SIG-M5 (cell line): ENCODE data around the gene RSL24D1.
A peak's percentile ranks its signal among the peaks of the same experiment; 100 is the strongest.

ENCODE experiments used
- DNase-seq: peaks from one replicate; lab custom pipeline; 2025; lab: John Stamatoyannopoulos, UW

RSL24D1 gene

DNA sequence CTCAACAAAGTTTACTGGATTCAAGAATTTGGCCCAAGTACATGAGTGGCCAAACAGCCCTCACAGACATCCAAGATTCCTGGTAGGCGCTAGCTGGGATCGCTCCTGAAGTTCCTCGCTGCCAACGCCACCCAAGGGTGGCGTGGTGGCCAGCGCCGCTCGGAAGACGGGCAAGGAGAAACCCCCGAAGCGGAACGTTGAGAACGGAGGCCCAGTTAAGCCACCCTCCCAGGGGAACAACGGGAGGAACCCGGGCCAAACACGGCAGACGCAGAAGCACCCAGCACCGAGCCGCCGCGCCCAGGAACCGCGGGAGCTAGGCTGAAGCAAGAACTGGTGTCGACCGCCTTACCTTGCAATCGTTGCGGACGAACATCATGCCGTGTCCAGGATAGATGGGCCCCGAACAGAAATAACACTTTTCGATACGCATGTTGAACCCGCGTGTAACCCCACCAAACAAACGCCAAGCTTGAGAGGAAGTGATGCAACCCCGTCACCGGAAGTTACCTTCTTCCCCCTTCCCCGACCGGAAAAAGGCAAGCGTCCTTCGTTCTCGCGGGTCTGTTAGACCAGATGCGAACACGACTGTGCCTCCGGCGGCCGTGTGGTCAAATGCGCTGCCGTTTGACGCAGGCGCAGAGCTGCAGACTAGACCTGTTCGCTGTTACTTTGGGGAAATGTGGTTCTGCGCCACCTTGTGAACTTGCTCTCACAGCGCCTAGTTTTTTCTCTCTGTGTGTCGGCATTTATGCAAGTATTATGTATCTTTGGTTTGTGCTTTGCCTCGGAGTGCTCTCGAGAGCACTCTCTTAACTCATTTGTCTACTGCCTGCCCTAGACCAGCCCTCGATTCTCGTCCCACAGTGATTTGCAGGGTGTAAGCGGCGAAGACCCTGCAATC is at the start of gene RSL24D1:
Gene RSL24D1, minus strand, starts transcription at position 484 of the 904 bp plus-strand sequence. Its CDS starts 51 bp downstream, at position 433.
- peak; percentile 95 for DNase-seq

GRCh38 chr15:55245059-55245458 is 48.3 kb upstream of the RSL24D1 start:
- no peak for DNase-seq

- no peak for DNase-seq
Observed at GRCh38 chr15:55241891-55242290, 45.1 kb upstream of the RSL24D1 start.

DNA sequence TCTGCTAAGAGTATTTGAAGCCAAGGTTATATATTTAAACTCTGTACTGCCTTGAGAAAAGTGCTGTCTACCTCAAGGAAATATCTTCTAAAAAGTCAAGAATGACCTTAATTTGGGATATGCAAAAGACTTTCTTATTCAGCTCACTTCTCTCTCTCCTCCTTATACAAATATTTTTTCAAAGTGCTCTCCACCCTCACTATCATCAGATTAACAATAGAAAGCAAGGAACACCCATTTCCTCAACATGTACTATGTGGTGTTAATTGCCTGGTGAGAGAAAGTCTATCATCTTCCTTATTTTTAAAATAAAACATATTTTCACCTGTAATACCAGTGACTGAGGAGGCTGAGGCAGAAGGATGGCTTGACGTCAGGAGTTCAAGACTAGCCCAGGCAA is 44.4 kb upstream of the RSL24D1 start:
- no peak for DNase-seq

DNA sequence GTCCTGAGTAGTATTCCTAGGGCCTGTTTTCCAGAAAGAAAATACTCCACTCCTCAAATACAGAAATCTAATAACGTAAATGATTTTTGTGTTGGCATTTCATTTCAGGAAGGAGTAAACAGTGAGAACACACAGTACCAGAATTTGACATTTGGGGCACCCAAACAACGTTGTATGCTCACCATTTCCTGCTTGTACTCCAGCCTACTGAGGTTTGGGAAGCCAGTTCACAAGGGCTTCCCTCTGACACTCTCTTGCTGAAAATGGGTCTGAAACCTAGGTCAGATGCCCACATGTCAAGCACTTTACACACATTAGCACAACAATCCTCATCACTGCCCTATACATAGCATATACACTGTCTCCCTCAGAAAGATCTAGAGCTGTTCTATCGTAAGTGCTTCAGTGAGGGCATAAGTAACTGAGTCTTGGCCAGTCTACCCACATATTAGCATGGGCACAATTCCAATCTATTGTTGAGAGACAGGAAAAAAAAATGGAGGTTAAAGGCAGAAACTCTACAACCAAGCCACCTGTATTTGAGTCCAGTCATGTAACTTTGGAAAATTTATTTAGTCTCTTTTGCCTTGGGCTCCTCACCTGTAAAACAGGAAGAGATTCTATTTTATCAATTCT is 43.5 kb upstream of the RSL24D1 start:
- DNase-seq: no peak

DNA sequence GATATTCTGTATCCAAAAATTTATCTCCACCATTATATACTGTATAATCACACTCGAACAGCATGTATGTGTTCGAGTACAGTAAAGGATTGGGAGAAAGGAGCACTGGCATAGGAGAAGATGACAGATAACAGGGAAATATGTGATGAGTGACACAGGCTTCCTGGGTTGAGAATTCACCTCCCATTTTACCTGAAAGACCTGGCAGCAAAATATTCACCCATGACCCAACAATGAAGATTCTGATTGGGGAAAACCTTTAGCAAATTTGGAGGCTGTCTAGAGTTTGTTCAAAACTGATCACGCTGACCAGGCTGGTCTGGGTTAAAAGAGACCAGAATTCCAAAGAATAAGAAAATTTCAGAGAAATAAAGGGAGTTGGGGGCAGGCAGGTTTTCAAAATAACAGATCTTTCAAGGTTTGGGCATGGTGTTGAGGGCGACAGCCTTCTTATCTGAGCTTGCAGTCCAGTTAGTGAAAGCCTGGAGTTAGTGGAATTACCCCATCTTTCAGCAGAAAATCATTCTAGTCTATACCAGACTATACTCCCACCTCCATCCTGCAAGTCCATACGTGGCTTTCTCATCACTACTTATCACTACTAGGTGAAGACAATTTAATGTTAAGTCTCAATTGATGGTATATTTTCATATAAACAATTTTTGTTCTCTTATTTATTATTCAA is 42.8 kb upstream of the RSL24D1 start:
- no peak for DNase-seq

DNA sequence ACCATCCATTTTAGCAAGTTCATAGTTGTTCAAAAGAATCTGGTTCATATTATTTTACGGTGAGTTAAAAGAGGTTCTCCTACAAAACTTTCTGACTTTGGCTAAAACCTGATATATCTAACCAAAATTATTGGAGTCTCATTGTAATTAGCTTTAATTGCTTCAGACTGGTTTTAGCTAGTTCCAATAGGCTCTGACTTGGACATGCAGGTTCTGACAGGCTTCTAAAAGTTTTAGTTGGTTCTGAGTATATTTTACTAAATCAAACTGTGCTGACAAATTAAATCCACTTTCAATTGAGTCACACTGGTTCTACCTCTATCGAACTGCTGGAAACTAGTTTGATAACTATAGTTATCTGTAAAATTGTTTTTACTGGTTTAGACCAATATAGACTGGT is 42.1 kb upstream of the RSL24D1 start:
- no peak for DNase-seq

- no peak for DNase-seq
Observed at GRCh38 chr15:55237219-55238130, 40.7 kb upstream of the RSL24D1 start.

GRCh38 chr15:55235546-55236036 is 38.9 kb upstream of the RSL24D1 start:
- DNase-seq: no peak

DNA sequence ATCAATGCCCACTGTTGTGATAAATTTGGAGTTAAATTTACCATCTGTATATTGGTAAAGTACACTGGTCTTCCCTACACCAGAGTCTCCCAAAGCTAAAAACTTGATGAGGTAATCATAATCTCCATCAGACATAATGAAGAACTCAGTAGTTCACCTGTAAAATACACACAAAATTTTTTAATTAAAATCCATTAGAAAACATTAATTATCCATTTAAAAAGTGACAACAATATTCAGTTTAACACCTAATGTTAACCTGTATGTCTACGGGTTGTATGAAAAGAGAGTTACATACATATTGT is 38.0 kb upstream of the RSL24D1 start:
- no peak for DNase-seq

DNA sequence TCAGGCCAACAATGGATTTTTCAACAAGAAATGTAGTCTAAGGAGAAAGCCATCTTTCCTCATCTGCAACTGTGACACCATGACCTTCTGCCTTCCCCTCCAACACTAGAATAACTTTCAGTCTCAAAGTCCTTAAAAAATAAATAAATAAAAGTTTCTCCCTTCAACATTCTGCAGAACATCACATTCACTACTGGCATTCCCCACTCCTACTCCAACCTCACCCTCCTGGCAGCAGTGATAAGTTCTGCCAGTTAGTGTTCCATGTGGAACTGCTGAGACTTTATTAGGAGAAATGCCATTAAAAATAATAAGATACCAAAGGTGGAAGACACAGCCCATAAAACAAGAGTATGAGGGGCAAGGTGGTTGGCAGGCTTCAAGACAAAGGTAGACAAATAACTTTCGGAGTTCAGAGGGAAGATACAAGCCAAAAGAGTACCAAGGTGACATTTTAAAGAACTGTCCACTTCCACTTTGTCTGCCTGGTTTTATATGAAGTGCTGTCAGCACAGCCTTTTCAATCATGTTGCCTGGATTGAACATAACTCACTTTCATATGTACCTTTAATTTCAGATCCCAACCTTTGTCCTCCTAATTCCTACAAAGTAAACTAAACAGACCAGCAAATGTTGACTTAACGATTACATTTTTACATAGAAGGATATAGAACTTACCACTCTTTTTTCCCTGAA is 37.5 kb upstream of the RSL24D1 start:
- DNase-seq: no peak

- DNase-seq: no peak
Observed at GRCh38 chr15:55231455-55231854, 34.7 kb upstream of the RSL24D1 start.

- DNase-seq: no peak
Observed at GRCh38 chr15:55230953-55231352, 34.2 kb upstream of the RSL24D1 start.

DNA sequence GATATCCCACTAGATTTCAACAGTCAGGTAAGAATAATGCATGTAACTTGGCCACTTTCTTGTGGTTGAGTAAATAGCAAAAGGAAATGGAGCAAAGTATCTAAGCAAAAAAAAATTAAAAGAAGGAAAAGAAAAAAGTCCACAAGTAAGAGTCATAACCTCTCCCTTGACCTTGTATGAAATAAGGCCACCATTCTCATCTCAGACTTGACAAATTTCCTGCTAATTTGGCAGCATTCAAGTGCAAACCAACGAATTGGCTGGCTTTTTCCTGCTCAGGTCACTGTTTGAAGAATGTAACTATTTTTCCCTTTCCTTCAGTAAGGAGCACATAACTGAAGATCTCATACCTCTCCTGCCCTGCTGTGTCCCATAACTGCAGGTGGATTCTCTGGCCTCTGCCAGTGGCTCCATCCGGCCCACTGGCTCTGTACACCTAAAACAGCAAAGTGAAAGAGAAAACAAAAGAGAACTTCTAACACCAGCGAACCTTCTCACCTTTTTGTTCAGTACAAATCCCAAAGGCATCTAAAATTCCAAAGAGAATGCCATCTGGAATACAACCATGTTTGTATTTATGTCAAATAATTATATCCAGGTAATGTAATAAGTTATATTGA is 33.4 kb upstream of the RSL24D1 start:
- DNase-seq: no peak

GRCh38 chr15:55226127-55226526 is 29.4 kb upstream of the RSL24D1 start:
- no peak for DNase-seq

- peak; percentile 47 for DNase-seq
Observed at GRCh38 chr15:55224892-55225291, 28.2 kb upstream of the RSL24D1 start.

- peak; percentile 69 for DNase-seq
Observed at GRCh38 chr15:55222588-55222987, 25.8 kb upstream of the RSL24D1 start.

DNA sequence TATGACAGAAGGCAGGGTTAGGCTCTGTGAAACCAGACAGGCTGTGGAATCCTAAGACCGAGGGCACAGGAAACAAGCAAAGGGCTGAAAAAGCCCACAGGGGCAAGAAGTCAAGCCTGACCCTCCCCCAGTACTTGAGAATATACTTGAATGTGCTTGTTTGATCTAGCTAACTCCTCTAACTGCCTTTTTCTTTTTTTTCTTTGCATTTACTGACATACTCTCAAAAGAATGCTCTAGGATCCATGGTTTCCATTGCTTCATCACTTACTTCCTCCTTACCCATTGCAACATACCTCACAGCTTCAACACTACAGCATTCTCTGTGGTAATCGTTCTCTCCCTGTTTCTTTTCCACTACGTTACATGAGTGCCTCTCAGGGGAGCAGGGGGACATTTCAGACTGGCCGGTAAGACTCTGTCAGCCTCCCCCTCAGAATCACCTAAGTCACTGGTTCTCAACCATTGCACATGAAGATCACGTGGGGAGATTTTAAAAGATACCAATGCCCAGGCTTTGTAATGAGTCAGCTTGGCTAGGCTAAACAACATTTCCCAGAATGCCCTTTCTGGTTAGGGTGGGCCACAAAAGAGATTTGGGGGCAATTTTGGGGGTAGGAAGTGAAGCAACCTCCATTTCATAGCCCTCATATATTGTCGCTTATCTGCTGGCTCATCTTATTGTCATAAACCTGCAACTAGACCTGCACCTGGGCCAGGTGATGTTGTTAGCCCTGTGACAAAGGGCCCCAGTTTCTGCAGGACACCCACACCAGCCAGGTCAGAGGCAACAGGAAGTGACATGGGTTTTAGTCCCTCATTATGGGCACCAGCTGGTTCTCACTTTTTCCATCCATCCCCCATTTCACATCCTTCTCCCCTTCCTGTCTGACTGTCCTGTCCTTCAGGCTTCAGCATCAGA is 24.6 kb upstream of the RSL24D1 start:
- peak; percentile 96 for DNase-seq

- DNase-seq: no peak
Observed at GRCh38 chr15:55220606-55221005, 23.9 kb upstream of the RSL24D1 start.

GRCh38 chr15:55218056-55218455 is 21.3 kb upstream of the RSL24D1 start:
- DNase-seq: no peak
